Measurements from ENCODE around the gene VSIG2. TPM values are rescaled to one million over a fixed set of nuclear protein-coding genes. Genes with fewer than 3 reads are reported as not detected.
"Not testable (repeated sequence)": the region's sequence is repeated elsewhere in the genome, so short reads cannot be mapped to it uniquely, and the experiment has no call there.

The VSIG2 gene
- total RNA-seq, 2 experiments from 2014 or later, result 0.22 TPM; not detected in 1

DNA sequence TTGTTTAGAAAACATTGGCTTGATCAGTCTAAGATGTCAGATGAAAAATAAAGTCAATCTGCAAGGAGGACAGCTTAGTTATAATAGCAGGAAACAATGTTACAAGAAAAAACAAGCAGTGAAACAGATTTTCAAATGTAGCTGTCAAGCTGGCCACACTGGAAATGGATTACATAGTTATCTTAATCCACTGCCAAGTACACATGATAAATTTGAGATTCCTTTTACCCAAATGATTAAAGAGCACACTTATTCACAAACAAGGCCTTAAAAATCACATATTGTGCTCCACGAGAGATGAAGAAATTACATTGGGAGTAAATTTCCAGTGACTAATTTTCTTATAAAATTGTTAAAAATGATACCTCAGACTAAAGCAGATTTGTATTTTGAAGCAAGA, 27.5 kb upstream of the VSIG2 start:
- ChIA-PET CTCF (interaction anchor here (0.8 to 1.5 kb wide), 4 partner anchors 12 to 131 kb away, joined by 3 to 5 read pairs (median 4); no protein-coding TSS in a partner anchor), POLR2A (no interaction called here)
- Mint-ChIP-seq H3K27me3 (no peaks in the 10 kb centered on the region), H3K27ac (no peak overlapping the region), H3K4me3 (no peak overlapping the region), H3K9me3 (no peaks in the 10 kb centered on the region), H3K36me3 (ENCODE audit: low read depth) (peaks cover 10% of the 10 kb centered on the region), H3K4me1 (peaks cover 20% of the 10 kb centered on the region)
- DNase-seq, result no peak

DNA sequence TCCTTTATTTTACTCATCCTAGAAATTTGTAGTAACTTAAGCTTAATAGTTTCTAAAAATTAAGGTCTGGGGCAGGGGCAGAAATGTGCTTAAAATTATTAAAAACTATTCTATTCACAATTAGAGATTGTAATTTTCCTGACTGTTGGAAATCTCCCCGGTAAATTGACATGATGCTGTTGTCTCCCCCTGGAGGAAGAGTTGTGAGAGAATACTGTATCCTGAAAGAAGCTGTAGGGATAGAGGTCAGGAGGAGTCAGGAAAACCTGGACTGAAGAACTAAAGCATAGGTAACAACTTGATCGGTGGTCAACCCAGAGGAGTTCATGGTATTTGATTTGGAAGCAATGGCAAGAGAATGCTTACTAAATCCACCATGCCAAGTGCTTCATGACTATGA, 26.2 kb upstream of the VSIG2 start:
- no peaks in the 10 kb centered on the region for H3K27me3 Mint-ChIP-seq
- ChIA-PET POLR2A (no interaction called here), CTCF (interaction anchor here (1.3 to 2.4 kb wide), 2 partner anchors 10 to 15 kb away, joined by 5 to 9 read pairs; no protein-coding TSS in a partner anchor)
- H3K4me3 Mint-ChIP-seq, result no peak overlapping the region
- no peaks in the 10 kb centered on the region for H3K9me3 Mint-ChIP-seq
- peaks cover 10% of the 10 kb centered on the region for H3K36me3 Mint-ChIP-seq (ENCODE audit: low read depth)
- no peak overlapping the region for H3K27ac Mint-ChIP-seq
- DNase-seq, result no peak
- peaks cover 20% of the 10 kb centered on the region for H3K4me1 Mint-ChIP-seq

DNA sequence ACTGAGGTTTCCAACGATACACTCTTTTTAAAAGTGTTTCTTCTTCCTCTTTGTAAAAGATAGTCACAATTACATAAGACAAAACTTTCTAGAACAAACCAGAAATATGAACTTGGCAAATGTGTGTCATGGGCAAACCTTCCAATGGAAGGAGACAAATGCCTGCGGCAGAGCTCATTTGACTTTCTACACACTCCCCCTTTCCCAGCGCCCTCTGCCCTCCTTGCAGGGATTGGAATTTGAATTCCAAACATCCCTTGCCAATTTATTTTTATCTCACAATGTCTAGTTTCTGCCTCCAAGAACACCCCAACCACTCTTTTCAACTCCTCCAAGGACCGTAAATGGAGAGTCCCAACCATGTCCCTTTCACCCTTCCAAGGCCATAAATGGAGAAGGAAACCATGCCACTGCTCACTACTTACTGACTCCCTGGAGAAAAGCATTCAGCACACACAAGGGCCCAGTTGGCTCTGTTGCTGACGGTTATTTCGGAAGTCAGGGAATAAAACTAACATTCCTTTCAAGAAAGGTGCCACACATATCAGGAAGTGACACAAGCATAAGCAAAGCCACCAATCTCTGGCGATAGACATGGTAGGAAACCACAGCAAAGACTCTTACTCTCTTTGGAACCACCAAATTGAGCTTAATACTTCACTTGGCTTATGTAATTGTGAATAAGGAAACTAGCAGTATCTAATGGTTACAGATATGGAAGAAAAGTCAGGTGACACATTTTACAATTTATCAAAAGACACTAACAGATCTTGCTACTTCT, 25.0 kb upstream of the VSIG2 start:
- Mint-ChIP-seq H3K9me3 (no peaks in the 10 kb centered on the region), H3K4me1 (peaks cover 20% of the 10 kb centered on the region), H3K4me3 (no peak overlapping the region), H3K36me3 (ENCODE audit: low read depth) (peaks cover 10% of the 10 kb centered on the region), H3K27ac (no peak overlapping the region), H3K27me3 (no peaks in the 10 kb centered on the region)
- no peak for DNase-seq
- ChIA-PET POLR2A (no interaction called here), CTCF (interaction anchor here (0.5 to 2.4 kb wide), 2 partner anchors 13 to 428 kb away, joined by 3 to 9 read pairs; no protein-coding TSS in a partner anchor)

- H3K4me1 Mint-ChIP-seq, POLR2A ChIA-PET, H3K27me3 Mint-ChIP-seq, H3K9me3 Mint-ChIP-seq, DNase-seq, H3K4me3 Mint-ChIP-seq, H3K27ac Mint-ChIP-seq: not testable (repeated sequence)
- CTCF ChIA-PET, result interaction anchor here (1.8 to 3.2 kb wide), 2 partner anchors 67 to 101 kb away, joined by 4 to 11 read pairs; no protein-coding TSS in a partner anchor
- H3K36me3 Mint-ChIP-seq (ENCODE audit: low read depth), result peaks cover 13% of the 10 kb centered on the region
Measured at GRCh38 chr11:124770959-124771358, 18.9 kb upstream of the VSIG2 start.

- Mint-ChIP-seq H3K27me3 (no peaks in the 10 kb centered on the region), H3K9me3 (no peaks in the 10 kb centered on the region), H3K36me3 (ENCODE audit: low read depth) (peaks cover 14% of the 10 kb centered on the region), H3K4me3 (no peak overlapping the region), H3K4me1 (no peaks in the 10 kb centered on the region), H3K27ac (no peak overlapping the region)
- ChIA-PET CTCF (interaction anchor here (0.7 to 3.2 kb wide), 4 partner anchors 17 to 100 kb away, joined by 3 to 11 read pairs (median 4); no protein-coding TSS in a partner anchor), POLR2A (no interaction called here)
- DNase-seq, result no peak
Measured at GRCh38 chr11:124769806-124770774, 18.0 kb upstream of the VSIG2 start.

GRCh38 chr11:124768914-124769313, 16.9 kb upstream of the VSIG2 start:
- Mint-ChIP-seq H3K27ac (no peak overlapping the region), H3K27me3 (no peaks in the 10 kb centered on the region), H3K4me1 (no peaks in the 10 kb centered on the region), H3K9me3 (no peaks in the 10 kb centered on the region), H3K4me3 (no peak overlapping the region), H3K36me3 (ENCODE audit: low read depth) (peaks cover 14% of the 10 kb centered on the region)
- CTCF ChIA-PET, result interaction anchor here (0.9 to 1.9 kb wide), 2 partner anchors 10 to 22 kb away, joined by 3 to 5 read pairs; no protein-coding TSS in a partner anchor
- POLR2A ChIA-PET, result no interaction called here
- no peak for DNase-seq

DNA sequence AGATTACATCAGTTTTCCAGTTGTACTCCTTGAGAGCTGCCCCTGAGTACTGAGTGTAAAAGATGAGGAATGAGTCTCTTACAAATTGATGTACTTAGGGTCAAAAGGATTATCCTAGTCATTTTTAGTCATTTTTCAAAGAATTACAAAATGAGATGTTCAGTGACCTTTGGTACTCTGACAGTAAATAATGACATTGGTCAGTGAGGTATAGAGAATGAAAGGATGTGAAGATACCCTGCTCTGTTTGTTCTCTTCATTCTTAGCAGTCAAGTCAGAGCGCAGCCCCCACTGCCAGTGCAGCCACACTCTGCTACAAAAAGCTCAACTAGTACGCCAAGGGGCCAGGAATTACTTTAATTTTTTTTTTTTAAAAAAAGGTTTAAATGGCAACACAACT, 14.1 kb upstream of the VSIG2 start:
- CTCF ChIA-PET, result interaction anchor here (0.6 to 0.9 kb wide), 3 partner anchors 48 to 105 kb away, joined by 3 to 5 read pairs (median 3); no protein-coding TSS in a partner anchor
- Mint-ChIP-seq H3K4me1 (peaks cover 11% of the 10 kb centered on the region), H3K4me3 (no peak overlapping the region)

DNA sequence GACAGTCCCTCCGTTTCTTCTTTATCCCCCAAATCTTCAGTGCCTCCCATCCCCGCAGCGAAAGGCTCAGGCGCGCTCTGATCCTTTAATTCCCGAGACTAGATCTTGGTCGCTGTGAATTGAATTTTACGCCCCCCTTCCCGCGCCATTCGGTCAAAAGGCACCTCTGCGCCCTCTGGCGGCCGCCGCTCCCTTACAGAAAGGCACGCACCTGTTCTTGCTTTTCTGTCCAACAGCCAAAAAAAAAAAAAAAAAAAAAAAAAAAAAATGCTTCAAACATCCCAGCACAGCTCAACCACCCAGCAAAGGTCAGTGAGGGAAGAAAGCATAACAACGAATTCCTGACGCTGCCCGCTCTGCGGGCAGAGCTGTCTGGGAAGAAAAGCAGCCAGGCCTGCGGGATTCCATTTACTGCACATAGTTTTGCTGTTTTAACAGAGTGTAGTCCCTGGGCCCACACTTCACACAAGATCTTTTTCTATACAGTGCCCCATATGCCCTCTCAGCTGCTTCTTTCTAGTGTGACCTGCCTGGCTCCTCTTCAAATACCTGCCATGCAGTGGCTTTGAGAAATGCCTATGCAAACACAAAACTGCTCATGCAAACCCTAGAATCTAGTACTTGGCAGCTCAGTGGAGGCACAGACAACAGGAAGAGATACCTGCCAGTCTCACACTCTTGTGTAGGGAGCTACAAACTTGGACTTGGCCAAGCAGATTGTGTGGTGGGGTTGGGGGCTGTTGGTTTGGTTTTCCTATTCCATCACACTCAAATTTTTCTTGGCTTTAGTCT, 11.3 kb upstream of the VSIG2 start:
- peak; percentile 87 for DNase-seq
- peaks cover 8% of the 10 kb centered on the region for H3K36me3 Mint-ChIP-seq (ENCODE audit: low read depth)
- H3K27ac Mint-ChIP-seq, result peak overlapping the region; percentile 7
- no peaks in the 10 kb centered on the region for H3K9me3 Mint-ChIP-seq
- POLR2A ChIA-PET, result interaction anchor here (0.6 kb wide), 1 partner anchor 37 kb away, joined by 5 read pairs; the partner anchor contains the start of gene MSANTD2
- peaks cover 20% of the 10 kb centered on the region for H3K4me1 Mint-ChIP-seq
- peaks cover 31% of the 10 kb centered on the region for H3K27me3 Mint-ChIP-seq
- H3K4me3 Mint-ChIP-seq, result peak overlapping the region; percentile 85
- CTCF ChIA-PET, result interaction anchor here (0.6 to 3.6 kb wide), 20 partner anchors 10 to 229 kb away, joined by 3 to 22 read pairs (median 4); partner anchors contain the start of genes MSANTD2, SIAE and SPA17

More for the DNA sequence above, 14.1 kb upstream of the VSIG2 start:
- DNase-seq, result no peak
- Mint-ChIP-seq H3K9me3 (no peaks in the 10 kb centered on the region), H3K36me3 (ENCODE audit: low read depth) (peaks cover 10% of the 10 kb centered on the region), H3K27me3 (peaks cover 8% of the 10 kb centered on the region), H3K27ac (no peak overlapping the region)
- POLR2A ChIA-PET, result interaction anchor here (0.6 kb wide), 1 partner anchor 340 kb away, joined by 9 read pairs; no protein-coding TSS in a partner anchor

DNA sequence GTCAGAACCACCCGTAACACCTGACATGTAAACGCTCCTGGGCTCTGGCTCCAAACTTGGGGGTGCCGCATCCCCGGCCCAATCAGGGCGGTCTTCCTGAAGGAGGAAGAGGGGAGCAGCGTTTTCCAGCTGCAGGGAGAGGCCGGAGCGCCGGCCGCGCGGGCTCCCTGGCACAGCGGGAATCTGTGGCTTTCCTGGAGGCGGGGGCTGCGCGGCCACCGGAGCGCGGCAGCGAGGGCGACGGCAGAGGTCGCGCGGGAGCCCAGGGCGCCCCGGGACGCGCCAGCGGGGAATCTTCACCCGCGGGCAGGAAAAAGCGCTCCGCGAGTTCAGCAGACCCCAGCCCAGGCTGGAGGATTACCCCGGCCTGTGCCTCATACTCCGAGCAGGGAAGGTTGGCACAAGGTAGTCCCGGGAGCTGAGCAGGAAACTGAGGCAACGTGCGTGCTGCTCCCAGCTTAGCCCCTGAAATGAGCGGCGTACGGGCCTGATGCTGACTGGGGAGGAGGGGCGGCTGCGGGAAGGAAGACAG, 10.6 kb upstream of the VSIG2 start:
- peaks cover 38% of the 10 kb centered on the region for H3K27me3 Mint-ChIP-seq
- H3K4me1 Mint-ChIP-seq, result peaks cover 23% of the 10 kb centered on the region
- H3K9me3 Mint-ChIP-seq, result no peaks in the 10 kb centered on the region
- no peak overlapping the region for H3K27ac Mint-ChIP-seq
- H3K36me3 Mint-ChIP-seq (ENCODE audit: low read depth), result peaks cover 7% of the 10 kb centered on the region
- POLR2A ChIA-PET, result interaction anchor here (0.6 kb wide), 1 partner anchor 37 kb away, joined by 5 read pairs; the partner anchor contains the start of gene MSANTD2
- CTCF ChIA-PET, result interaction anchor here (0.5 to 3.6 kb wide), 16 partner anchors 10 to 806 kb away, joined by 3 to 22 read pairs (median 6); no protein-coding TSS in a partner anchor
- H3K4me3 Mint-ChIP-seq, result peak overlapping the region; percentile 85
- DNase-seq, result no peak

GRCh38 chr11:124762105-124762623, 10.1 kb upstream of the VSIG2 start, which contains the start of gene ESAM:
ESAM (minus strand) TSS chr11:124762290; CDS start chr11:124762154, 136 bp downstream.
- peaks cover 5% of the 10 kb centered on the region for H3K36me3 Mint-ChIP-seq (ENCODE audit: low read depth)
- peaks cover 42% of the 10 kb centered on the region for H3K27me3 Mint-ChIP-seq
- POLR2A ChIA-PET, result no interaction called here
- peak within 1 kb of the TSS; percentile 7 for H3K27ac Mint-ChIP-seq
- CTCF ChIA-PET, result interaction anchor here (0.5 to 3.6 kb wide), 18 partner anchors 9 to 806 kb away, joined by 3 to 22 read pairs (median 6); partner anchors contain the start of genes SIAE and SPA17
- peak; percentile 69 for DNase-seq
- peaks cover 23% of the 10 kb centered on the region for H3K4me1 Mint-ChIP-seq
- H3K9me3 Mint-ChIP-seq, result no peaks in the 10 kb centered on the region
- H3K4me3 Mint-ChIP-seq, result peak within 1 kb of the TSS; percentile 85

Data from activated CD4-positive, alpha-beta T cell treated with anti-CD3 and anti-CD28 coated beads, Interleukin-2, amount 10 ng/mL, durations not matched to agents 7 days and 5 days (primary cell).